ENCODE measurements around the gene NPB.

The NPB gene

GRCh38 chr17:81902023-81902652, at the start of gene NPB:
Gene NPB (plus strand): TSS chr17:81902238. CDS start chr17:81902278, 40 bp downstream.
- no peak within 1 kb of the TSS; the same call in 1 of the 2 replicates for H3K4me3 ChIP-seq (ENCODE audit: low read length)
- no peak for TF ChIP-seq CTCF (conservative IDR thresholded peaks at IDR 0.05; ENCODE audit: low read length)
- no peak for DNase-seq (ENCODE audit: low read depth)

- H3K4me3 ChIP-seq (ENCODE audit: low read length) = no peak overlapping the region
- DNase-seq (ENCODE audit: low read depth) = peak; percentile 35
- TF ChIP-seq CTCF (conservative IDR thresholded peaks at IDR 0.05; ENCODE audit: low read length) = no peak
Measured at GRCh38 chr17:81854974-81855774, 46.9 kb upstream of the NPB start.

GRCh38 chr17:81858170-81858966, 43.7 kb upstream of the NPB start:
- H3K4me3 ChIP-seq (ENCODE audit: low read length) = peak overlapping the region; percentile 95
- DNase-seq (ENCODE audit: low read depth) = no peak
- no peak for TF ChIP-seq CTCF (conservative IDR thresholded peaks at IDR 0.05; ENCODE audit: low read length)

GRCh38 chr17:81858967-81859905, 42.8 kb upstream of the NPB start:
- H3K4me3 ChIP-seq (ENCODE audit: low read length) = peak overlapping the region; percentile 95
- DNase-seq (ENCODE audit: low read depth) = peak; percentile 17
- TF ChIP-seq CTCF (conservative IDR thresholded peaks at IDR 0.05; ENCODE audit: low read length) = no peak

DNA sequence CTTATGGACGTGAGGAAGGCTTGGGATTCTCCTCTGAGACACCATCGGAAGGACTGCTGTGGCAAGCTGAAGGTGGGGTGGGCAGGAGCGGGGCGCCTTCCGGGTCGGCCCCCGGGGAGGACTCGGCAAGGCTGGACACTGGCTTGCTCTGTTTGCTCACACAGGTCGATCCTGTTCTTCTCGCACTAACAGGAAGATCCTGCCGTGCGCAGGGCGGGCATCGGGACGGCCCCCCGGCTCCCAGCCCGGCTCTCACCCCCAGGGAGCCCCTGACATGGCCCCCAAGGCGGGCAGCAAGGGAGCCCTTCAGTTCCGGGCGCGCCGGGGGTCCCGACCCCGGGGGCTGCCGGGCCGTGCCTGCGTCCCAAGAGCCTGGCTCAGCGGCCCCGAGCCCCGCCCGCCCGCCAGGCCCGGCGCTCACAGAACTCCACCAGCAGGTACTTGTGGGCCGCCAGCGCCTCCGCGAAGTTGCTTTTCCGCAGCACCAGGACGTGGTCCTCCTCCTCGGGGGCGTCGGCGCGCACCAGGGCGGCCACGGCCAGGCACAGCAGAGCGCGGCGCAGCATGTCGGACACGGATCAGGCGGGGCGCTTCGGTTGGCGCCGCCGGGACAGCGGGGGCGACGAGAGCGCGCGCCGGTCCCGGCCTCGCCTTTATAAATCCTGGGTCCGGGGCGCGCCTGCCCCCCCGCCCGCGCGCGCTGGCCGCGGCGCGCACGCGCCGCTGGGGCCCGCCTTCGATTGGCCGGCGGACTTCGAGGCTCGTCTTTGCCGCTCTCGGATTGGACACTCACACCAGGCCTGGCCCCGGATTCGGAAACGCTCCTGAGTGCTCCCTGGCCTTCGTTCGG, 41.9 kb upstream of the NPB start, which contains the start of gene P4HB:
Gene P4HB (minus strand): TSS at position 630 of the 850 bp plus-strand sequence. CDS start 64 bp downstream, at position 566.
- no peak for DNase-seq (ENCODE audit: low read depth)
- H3K4me3 ChIP-seq (ENCODE audit: low read length) = peak within 1 kb of the TSS; percentile 95
- TF ChIP-seq CTCF (conservative IDR thresholded peaks at IDR 0.05; ENCODE audit: low read length) = no peak
